Ecto neural progenitor cell (in vitro differentiated cells): ENCODE results near the gene PTGER1.
A peak's percentile ranks its signal among the peaks of the same experiment; 100 is the strongest.

Source experiments
- DNase-seq: peaks from one replicate; pipeline ENCODE4 v3.0.0-alpha.2; 2018; ENCODE audit warnings: low spot score

Gene PTGER1

DNA sequence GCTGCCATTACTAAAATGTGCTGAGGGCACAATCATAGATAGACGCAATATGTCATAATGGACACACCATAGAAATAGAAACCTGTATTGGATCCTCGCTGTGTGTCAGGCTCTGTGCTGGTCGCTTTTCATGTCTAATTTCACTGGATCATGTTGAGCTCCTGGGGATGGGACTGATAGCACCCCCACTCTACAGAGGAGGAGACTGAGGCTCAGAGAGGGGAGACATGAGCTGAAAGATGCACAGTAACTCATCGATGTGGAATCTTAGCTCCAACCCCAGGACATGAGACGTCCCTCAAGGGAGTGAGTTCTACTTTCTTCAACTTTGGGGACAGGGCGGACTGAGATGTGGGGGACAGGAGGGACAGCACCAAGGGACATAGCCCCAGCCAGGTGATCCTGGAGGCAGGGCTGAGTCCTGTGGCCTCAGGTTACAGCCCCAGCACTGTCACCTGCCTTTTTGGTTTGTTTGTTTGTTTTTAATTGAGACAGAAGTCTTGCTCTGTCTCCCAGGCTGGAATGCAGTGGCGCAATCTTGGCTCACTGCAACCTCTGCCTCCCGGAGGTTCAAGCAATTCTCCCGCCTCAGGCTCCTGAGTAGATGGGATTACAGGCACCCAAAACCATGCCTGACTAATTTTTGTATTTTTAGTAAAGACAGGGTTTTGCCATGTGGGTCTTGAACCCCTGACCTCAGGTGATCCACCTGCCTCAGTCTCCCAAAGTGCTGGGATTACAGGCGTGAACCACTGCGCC, 27.4 kb upstream of the PTGER1 start:
- no peak for DNase-seq

DNA sequence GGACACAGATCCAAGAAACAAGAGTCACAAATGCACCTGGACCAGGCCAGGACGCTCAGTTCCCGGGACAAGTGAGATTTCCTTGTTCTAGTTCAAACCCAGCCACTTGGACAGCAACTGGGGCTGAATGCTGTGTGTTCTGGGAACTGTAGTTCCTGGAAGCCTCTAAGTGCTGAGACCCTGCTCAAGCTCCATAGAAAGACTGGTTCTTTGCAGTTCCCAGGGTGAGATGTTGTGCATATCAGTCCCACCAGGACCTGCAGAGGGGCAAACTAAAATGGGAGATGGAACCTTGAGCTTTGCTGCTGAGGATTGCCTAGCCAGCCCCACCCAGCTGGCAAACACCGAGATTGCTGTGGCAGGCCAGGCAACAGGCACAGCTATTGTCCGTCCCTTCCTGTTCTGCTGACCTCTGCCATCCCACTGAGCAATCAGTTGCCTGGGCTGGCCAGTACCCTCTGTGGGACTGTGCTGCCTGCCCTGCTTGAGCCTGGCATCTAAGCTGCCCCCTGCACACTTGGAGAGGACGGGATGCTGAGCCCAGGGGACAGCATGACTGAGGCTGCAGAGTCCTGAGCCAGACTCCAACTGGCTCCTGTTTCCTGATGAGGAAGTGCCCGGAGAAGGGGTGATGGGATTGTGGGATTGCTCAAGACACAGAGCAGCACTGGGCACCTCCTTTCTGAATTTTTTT, 22.2 kb upstream of the PTGER1 start:
- no peak for DNase-seq

DNA sequence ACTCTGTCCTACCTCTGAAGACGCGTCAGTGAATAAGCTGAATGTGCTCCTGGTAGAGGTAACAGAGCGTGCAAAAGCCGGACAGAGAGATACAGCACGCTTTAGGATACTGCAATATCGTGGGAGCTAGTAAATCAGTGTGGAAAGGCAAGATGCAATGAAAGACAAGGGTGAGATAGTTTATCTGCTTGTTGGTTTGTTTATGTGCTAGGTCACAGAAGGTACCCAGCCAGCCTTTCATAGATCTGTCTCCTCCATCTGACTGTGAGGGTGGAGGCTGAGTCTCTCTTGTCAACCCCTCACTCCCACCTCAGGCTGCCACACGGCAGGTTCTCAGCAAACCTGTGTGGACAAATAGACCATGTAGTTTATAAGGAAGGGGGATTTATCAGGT, 21.7 kb upstream of the PTGER1 start:
- DNase-seq, result no peak

DNA sequence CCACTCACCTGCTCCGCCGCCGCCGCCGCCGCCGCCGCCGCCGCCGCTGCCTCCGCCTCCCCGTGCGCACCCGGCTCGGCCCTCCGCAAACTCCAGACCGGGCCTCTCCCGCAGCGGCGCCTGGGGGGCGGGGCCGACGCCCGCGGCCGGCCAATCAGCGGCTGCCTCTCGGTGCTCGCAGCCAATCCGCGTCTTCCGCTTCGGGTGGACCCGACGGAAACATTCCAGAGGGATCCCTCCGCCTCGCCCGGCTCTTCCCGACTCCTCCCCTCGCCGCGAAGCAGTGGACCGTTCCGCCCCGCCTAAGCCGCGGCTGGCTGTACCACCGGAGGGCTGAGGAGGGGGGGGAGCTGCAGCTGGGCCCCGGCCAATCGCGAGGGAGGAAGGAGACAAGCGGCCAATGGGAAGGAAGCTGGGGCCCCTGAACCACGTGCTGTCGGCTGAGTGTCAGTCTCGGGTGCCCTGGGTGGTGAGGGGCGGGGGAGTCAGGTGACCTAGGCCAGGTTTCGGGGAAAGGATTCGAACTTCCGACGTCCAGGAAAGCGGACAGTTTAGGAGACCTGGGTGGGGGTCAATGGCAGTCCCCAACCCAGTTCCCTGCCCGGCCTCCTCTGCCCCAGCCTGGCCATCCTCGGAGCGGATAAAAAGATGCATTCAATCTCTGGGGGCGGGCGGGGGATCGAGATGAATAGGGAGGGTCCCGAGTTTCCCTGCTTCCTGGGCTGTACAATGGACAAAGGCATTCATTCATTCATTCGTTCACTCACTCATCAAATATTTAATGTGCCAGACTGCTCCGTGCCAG, 21.1 kb upstream of the PTGER1 start, which contains the start of gene GIPC1:
Gene GIPC1, minus strand, starts transcription at position 99 of the 805 bp plus-strand sequence. CDS start 13,151 bp downstream, outside the sequence.
- peak; percentile 99 for DNase-seq

DNA sequence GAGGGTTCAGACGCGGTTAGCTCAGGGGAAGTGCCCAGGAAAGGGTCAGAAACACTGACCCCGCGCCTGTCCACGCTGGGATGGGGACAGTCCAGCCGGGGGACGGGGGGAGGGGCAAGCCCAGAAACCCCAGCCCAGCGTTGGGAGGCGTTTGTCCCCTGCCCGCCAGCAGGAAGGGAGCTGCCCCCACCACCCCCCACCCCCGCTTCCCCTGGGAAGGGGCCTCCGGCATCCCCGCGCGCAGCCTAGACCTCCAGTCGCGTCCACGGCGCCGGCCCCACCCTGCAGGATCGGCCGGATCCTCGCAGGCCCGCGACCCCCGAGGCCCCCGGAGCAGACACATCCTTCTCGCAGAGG, 20.5 kb upstream of the PTGER1 start:
- no peak for DNase-seq

DNA sequence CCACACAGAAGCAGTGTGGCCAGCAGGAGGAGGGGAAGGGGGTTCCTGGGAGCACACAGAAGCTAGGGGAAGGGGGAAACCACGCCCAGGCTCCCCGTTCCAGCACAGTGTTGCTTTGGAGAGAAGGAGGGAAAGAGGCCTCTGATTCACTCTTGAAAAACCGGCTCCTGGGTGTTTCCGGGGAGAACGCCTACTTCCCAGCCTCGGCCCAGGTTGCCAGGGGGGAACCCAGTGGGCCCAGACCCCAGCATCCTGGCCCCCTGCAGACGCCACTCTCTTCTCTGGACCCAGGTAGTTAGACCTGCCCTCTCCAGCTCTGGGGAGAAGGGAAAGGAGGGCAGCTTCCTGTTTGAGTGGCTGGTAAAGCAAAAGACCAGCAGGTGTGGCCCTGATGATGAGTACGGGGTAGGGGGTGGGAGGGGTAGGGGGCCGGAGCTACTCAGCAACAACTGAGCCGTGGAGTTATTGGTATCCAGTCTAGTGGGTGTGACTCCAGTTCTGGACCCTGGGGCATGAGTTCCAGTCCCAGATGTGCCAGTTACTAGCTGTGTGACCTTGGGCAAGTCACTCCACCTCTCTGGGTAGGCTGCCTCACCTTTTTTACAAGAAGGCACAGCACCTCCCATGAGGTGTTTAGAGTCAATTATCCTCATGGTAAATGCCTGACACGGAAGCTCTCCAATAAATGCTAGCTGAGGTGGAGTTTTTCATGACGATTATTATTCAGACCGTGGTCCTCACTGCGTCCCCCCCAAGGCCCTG, 19.9 kb upstream of the PTGER1 start:
- no peak for DNase-seq

DNA sequence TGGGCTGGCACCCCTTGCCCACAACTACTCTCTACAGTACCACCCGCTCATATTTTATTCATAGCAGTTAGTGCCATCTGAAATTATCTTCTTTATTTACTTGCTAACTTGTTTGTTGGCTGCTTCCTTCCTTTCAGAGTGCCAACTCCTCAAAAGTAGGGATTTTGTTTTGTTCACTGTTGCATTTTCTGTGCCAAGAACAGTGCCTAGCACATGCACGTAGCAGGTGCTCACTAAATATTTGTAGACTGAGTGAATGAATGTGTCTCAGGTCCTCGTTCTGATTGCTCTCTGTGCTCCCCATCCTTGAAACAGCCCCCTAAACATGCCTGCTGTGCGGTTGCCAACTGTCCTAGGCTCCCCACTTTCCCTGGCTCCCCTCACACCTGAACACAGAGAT, 19.3 kb upstream of the PTGER1 start:
- DNase-seq, result no peak

DNA sequence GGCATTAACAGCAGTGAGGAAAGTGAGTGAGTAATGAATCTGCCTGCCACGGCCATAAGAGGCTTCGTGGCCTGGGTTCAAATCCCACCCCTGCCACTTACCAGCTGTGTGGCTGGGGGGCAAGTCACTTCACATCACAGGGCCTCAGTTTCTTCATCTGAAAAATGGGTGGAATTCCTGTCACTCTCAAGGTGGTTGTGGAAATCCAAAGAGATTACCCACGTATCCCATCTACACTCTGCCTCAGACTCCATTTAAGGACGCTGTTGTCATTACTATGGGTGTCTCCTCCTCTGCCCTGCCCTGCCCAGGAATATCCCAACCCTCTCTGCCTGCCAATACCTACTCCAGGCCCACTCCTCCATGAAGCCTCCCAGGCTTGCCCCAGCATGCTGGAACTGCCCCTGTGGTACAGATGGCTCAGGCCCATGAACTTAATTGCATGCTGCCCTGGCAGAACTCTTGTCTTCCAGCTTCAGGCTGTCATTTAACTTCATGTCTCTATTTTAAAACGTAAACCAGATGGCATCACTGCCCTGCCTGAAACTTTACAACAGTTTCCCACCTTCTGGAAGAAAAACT, 17.7 kb upstream of the PTGER1 start:
- DNase-seq, result no peak

DNA sequence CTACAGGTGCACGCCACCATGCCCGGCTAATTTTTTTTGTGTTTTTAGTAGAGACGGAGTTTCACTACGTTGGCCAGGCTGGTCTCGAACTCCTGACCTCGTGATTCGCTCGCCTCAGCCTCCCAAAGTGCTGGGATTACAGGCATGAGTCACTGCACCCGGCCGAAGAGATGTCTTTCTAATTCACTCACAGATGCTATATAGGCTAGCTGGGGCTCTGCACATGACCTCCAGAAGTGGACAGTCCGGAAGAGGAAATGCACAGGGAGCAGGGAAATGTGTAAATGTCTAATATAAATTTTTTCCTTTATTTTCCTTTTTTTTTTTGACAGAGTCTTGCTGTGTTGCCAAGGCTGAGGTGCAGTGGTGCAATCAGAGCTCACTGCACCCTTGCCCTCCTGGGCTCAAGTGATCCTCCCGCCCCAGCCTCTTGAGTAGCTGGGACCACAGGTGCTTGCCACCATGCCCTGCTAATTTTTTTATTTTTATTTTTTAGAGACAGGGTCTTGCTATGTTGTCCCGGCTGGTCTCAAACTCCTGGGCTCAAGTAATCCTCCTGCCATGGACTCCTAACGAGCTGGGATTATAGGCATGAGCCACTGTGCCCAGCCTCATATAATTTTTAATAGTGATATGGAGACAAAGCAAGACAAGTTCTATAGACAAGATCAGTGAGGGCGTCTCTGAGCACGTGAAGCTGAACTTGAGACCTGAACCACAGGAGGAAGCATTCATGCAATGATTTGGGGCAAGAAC, 12.4 kb upstream of the PTGER1 start:
- DNase-seq, result no peak

DNA sequence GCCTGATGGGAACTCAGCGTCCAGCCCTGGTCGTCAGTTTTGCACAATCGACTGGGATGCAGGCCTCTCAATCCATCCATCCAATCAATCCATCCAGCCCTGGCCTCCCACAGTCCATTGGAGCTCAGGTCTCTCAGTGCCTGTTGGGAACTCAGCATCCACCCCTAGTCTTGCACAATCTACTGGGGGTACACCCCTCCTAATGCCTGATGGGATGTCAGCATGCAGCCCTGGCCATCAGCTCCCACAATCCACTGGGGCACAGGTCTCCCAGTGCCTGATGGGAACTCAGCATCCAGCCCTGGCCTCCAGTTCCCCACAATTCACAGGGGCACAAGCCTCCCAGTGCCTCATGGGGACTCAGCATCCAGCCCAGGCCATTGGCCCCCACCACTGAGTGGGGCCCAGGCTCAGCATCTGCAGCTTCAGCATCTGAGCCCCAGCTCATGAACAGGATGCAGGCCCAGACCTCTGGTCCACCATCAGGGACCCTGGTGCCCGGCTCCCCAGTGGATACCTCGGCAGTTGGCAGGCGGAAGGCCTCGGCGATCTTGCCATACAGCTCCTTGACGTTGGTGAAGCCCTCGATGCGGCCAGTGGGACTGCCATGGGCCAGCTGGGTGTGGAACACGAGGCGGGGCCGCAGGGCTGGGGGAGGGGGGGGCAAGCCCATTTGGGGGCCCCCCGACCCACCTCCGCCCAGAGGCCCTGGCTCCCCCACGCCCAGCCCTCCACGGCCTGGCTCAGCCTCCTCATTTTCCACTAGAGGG, 7.2 kb upstream of the PTGER1 start:
- no peak for DNase-seq

DNA sequence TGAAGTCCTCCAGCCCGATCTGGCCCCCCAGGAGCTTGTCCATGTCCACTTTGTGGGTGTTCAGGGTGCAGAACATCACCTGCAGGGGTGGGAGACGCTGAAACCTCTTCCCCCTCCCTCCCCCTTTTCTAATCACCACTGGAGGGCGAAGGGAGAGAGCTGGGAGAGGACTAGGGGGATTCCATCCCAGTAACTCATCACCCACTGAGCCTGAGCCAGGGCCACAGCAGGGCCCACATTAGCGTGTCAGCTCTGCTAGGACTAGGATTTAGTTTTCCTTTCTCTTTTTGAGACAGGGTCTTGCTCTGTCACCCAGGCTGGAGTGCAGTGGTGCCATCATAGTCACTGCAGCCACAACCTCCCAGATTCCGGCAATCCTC, 5.5 kb upstream of the PTGER1 start:
- no peak for DNase-seq

DNA sequence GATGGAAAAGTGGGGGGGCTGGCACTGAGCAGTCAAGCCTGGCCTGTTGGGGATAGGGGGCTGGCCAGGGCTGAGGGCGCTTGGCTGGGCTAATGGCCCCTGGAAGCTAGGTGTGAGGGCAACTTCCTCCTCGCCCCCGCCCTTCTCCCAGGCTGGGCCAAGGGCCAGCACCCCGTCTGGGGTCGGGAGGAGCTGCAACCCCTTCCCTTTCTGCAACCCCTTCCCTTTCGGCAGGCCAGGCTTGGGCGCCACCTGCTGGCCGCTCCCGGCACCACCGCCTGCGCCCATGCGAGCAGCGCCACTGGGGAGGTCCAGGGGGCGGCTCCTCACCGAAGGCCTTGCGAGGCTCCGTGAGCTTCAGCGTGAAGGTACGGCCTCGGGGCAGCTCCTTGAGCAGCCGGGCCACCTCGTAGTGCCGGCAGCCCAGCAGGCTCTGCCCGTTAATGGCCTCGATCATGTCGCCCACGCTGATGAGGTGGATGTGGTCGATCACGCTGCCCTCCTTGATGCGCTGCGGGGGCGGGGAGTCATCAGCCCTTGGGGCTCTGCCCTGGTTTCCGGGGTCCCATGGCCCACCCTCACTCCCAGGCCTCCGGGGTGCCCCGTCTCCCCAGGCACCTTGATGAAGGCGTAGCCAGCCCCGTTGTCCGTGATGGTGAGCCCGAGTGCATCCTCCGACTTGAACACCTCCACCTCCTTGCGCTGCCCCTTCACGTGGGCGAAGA, 5.0 kb upstream of the PTGER1 start:
- DNase-seq, result peak; percentile 88

DNA sequence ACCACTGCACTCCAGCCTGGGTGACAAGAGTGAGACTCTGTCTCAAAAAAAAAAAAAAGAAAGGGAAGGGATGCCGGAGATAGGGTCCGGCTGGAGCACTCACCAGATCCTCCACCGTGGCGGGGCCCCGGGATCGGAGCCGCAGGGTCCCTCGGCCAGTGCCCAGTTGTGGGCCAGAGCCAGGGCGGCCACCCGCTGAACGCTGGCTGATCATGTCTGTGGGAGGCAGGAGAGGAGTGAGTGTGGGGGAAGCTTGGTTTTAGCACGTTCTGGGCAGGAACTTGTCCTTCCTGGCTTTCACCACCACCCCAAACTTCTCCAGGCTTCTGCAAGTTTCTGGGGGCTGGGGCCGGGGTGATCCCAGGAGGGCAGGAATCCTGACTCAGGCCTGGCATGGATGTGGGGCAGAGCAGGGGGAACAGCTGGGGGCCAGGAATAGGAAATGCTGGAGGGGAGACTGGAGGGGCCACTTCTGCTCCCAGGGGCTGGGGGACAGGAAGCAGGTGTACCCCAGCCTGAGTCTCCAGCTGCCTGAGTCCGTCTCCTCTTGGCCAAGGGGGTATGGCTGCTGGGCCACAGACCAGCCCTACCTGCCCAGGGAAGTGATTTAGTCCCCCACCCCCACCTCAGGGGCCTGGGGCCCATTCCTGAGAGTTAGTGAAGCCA, 4.3 kb upstream of the PTGER1 start:
- DNase-seq, result no peak

DNA sequence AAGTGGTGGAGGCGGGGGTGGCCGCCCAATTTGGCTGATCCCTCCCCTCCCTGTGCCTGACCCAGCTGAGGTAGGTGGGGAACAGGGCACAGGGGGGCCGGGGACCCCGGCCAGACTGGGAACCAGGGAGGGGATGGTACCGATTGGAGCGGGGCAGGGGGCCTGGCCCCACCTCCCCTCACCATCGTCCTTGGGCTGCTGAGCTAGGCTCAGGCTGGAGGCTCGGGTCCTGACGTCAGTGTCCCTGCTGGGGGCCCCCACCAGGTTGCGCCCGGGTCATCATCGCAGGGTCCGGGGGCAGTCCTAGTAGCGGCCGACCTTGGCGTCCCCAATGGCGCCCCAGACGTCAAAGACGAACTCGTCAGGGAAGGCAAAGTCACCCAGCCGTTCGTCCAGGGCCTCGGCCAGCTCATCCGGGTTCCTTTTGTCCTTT, 3.0 kb upstream of the PTGER1 start:
- no peak for DNase-seq

DNA sequence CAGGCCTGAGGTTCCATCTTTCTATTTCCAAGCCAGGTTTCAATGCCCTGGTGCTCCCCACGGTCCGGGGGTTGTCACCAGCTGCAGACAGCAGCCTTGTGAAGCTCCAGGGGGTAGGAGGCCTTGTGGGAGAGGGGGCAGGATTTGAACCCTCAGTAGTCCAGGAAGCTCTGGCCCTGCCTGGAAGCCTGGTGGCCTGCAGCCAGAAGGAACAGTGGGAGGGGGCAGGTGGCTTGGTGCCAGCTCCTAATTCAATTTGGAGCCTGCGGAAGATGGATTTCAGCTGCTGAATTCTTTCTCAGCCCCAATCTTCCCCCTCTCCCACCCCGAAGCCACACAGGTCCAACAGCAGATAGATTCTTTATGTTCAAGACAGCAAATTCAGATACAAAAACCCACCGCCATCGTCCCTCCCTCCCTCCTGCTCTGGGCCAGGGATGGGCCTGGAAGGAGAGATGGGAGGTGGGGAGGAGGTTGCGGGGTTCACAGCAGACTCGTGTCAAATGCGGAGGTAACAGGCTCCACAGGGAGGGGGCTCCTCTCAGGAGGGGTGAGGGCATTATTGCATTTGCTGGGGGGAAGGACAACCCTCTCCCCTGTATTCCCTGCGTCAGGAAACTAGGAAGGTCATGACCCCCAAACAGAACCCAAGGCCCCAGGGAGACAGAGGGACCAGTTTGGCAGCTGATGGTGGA, 2.4 kb upstream of the PTGER1 start:
- DNase-seq, result no peak

DNA sequence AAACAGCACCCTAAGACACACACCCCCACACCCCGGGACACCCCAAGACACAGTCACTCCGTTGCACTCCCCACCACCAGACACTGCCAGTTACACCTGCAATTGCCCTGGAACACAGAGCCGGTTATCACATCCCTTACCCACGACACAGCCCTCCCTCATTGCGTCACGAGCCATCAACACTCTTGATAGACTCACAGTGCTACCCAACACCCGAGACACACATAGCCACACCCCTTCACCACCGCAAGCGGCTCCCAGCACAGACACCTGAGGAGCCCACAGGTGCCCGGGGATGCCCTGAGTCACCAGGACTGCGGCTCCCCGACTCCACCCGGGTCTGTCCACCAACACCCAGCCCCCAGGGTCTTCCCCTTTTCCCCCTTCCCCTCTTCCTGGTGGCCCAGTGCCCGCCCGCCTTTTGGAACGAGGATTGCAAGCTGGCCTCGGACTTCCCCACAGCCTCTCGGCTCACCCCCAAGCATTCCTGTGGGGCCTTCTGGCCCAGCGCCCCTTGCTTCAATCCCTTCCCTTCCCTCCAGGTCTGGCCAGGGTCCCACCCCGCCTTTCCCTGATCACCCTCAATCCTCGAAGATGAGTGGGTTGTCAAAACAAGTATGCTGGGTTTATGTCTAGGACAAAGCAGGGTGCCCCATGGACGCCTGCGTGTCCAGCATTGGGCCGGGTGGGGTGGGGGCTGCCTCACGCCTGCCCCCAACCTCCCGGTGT, 1.7 kb upstream of the PTGER1 start:
- no peak for DNase-seq

DNA sequence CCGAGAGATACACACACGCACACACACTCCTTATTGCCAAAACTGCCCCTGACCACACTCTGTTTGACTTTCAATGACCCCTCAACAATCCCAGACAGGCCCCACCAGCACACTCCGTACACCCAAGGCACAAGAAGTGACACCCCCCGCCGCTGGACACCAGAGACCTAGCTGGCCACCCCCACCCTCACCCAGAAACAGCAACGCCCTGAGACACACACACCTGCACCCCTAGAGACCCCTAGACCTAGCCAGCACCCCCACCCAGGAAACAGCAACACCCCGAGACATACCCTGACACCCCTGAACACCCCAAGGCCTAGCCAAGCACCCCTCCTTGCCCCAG, 1.1 kb upstream of the PTGER1 start:
- no peak for DNase-seq

DNA sequence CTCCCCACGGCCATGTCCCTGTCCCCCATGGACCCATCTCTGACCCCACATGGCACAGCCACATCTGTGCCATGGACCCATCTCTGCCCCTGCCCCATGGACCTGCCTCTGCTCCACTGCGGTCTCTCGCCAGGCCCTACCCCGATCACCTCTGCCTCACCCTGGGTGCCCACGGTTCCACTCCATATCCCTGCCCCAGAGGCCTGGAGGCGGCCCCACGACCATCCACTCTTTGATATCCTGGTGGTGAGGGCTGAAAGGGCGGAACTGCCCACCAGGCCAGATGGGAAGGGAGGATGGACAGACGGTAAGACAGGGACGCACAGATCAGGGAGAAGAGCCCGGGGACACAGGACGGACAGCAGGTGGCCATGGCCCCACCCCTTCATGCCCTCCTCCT, 327 bp downstream of the PTGER1 start:
- peak; percentile 47 for DNase-seq
